ENCODE results near the gene TC2N. TPM values are rescaled to one million over a fixed set of nuclear protein-coding genes. Genes with fewer than 3 reads are reported as not detected.

Gene TC2N
- total RNA-seq, 1 donor from 2014 or later = 2.5 TPM

GRCh38 chr14:91780452-91780851 is 86.9 kb downstream of the TC2N start:
- Mint-ChIP-seq H3K27me3 (ENCODE audit: unreplicated experiment) (no peaks in the 10 kb centered on the region), H3K27ac (ENCODE audit: unreplicated experiment) (no peak overlapping the region), H3K36me3 (ENCODE audit: unreplicated experiment) (no peaks in the 10 kb centered on the region), H3K9me3 (ENCODE audit: unreplicated experiment) (no peaks in the 10 kb centered on the region), H3K4me1 (ENCODE audit: low read depth, unreplicated experiment) (no peaks in the 10 kb centered on the region), H3K4me3 (ENCODE audit: unreplicated experiment) (no peak overlapping the region)
- DNase-seq = no peak
- TF ChIP-seq CTCF (IDR thresholded peaks at IDR 0.05; ENCODE audit: partially characterized antibody, unreplicated experiment) = no peak

DNA sequence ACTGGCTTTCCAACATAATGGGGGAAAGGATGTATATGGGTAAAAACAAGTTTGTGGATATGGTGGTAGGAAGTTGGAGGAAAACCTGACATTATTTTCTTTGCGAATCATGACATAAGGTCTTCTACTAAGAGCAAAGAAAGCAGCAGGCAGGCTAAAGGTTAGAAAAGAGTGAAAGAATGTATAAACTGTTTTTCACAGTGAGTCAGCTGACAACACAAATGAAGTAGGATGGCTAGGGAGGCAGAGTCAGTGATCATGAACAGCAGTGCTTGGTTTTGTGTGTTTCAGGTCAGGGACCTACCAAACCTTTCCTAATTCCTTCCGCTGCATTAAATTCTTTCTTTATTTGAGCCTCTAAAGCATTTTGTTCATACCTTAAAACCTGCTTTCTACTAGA is 89.1 kb downstream of the TC2N start:
- no peak overlapping the region for H3K27ac Mint-ChIP-seq (ENCODE audit: unreplicated experiment)
- H3K27me3 Mint-ChIP-seq (ENCODE audit: unreplicated experiment) = no peaks in the 10 kb centered on the region
- H3K4me3 Mint-ChIP-seq (ENCODE audit: unreplicated experiment) = no peak overlapping the region
- TF ChIP-seq CTCF (IDR thresholded peaks at IDR 0.05; ENCODE audit: partially characterized antibody, unreplicated experiment) = no peak
- no peaks in the 10 kb centered on the region for H3K36me3 Mint-ChIP-seq (ENCODE audit: unreplicated experiment)
- no peak for DNase-seq
- H3K4me1 Mint-ChIP-seq (ENCODE audit: low read depth, unreplicated experiment) = no peaks in the 10 kb centered on the region
- H3K9me3 Mint-ChIP-seq (ENCODE audit: unreplicated experiment) = no peaks in the 10 kb centered on the region

GRCh38 chr14:91774140-91775096 is 92.9 kb downstream of the TC2N start:
- H3K27me3 Mint-ChIP-seq (ENCODE audit: unreplicated experiment) = no peaks in the 10 kb centered on the region
- TF ChIP-seq CTCF (IDR thresholded peaks at IDR 0.05; ENCODE audit: partially characterized antibody, unreplicated experiment) = no peak
- H3K4me1 Mint-ChIP-seq (ENCODE audit: low read depth, unreplicated experiment) = no peaks in the 10 kb centered on the region
- H3K9me3 Mint-ChIP-seq (ENCODE audit: unreplicated experiment) = no peaks in the 10 kb centered on the region
- no peak for DNase-seq
- no peaks in the 10 kb centered on the region for H3K36me3 Mint-ChIP-seq (ENCODE audit: unreplicated experiment)
- H3K27ac Mint-ChIP-seq (ENCODE audit: unreplicated experiment) = no peak overlapping the region
- no peak overlapping the region for H3K4me3 Mint-ChIP-seq (ENCODE audit: unreplicated experiment)

- Mint-ChIP-seq H3K27ac (ENCODE audit: unreplicated experiment) (no peak overlapping the region), H3K4me1 (ENCODE audit: low read depth, unreplicated experiment) (no peaks in the 10 kb centered on the region), H3K9me3 (ENCODE audit: unreplicated experiment) (no peaks in the 10 kb centered on the region), H3K36me3 (ENCODE audit: unreplicated experiment) (no peaks in the 10 kb centered on the region), H3K4me3 (ENCODE audit: unreplicated experiment) (no peak overlapping the region), H3K27me3 (ENCODE audit: unreplicated experiment) (no peaks in the 10 kb centered on the region)
- TF ChIP-seq CTCF (IDR thresholded peaks at IDR 0.05; ENCODE audit: partially characterized antibody, unreplicated experiment) = no peak
- DNase-seq = no peak
These were observed 97.2 kb downstream of the TC2N start for GRCh38 chr14:91770185-91770584.

All from glutamatergic neuron (in vitro differentiated cells).